GM21367 (cell line): ENCODE measurements around the gene SPART.
"Not testable (repeated sequence)": the region's sequence is repeated elsewhere in the genome, so short reads cannot be mapped to it uniquely, and the experiment has no call there.

ENCODE experiments used
- ATAC-seq: cut with Tn5 transposase; IDR thresholded peaks from one replicate; pipeline ENCODE4 v1.9.1; 2021; ENCODE audit not compliant: unreplicated experiment

The SPART gene

DNA sequence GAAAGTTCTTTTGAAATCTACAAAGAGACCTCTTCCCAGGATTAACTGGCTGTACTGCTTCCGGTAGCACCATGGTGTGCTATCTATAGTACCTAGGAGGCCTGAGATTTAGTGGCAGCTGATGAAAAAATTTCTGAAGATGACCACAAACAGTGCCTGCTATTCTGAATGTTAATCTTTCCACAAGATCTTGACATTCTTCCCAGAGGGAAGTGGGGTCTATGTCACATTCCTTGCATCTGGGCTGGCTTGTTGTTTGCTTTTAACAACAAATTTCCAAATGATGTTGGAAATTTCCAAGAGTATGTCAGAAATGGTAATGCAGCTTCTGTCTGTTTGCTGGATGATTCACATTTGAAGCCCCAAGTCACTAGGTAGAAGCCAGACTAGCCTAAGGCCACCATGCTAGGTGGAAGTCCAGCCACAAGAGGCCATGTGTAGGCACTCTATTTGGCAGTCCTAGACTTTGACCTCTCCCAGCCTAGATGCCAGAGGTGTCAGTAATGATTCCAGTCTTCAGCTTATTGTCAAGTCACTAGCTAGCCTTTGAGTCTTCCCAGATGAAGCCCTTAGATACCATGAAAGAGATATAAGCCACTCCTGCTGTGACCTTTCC is 22.1 kb downstream of the SPART start:
- ATAC-seq: no peak

DNA sequence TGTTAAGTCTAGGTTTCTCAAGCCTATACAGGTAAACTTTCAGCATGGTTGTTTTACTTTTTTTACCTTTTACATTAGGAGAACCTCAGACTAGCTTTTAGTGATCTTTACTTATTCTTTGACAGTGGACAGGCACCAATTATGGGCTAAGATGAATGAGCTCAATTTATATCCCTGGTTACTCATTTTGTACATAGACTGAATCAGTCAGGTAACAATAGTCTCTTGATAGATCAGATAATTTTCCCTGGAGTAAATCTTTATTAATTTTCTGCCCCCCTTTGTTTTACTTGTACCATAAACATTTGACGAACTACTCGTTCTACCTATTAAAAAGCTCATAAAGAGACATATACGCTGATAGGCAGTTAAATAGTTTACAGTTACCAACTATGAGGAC is 22.8 kb downstream of the SPART start:
- ATAC-seq: no peak

DNA sequence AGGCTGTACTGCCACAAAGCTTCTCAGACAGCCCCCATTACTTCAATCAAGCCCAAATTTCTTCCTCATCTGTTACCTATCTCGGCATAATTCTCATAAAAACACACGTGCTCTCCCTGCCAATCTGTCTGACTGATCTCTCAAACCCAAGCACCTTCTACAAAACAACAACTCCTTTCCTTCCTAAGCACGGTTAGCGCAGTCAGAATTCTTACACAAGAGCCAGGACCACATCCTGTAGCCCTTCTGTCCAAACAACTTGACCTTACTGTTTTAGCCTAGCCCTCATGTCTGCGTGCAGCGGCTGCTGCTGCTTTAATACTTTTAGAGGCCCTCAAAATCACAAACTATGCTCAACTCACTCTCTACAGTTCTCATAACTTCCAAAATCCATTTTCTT is 26.4 kb downstream of the SPART start:
- ATAC-seq: not testable (repeated sequence)

DNA sequence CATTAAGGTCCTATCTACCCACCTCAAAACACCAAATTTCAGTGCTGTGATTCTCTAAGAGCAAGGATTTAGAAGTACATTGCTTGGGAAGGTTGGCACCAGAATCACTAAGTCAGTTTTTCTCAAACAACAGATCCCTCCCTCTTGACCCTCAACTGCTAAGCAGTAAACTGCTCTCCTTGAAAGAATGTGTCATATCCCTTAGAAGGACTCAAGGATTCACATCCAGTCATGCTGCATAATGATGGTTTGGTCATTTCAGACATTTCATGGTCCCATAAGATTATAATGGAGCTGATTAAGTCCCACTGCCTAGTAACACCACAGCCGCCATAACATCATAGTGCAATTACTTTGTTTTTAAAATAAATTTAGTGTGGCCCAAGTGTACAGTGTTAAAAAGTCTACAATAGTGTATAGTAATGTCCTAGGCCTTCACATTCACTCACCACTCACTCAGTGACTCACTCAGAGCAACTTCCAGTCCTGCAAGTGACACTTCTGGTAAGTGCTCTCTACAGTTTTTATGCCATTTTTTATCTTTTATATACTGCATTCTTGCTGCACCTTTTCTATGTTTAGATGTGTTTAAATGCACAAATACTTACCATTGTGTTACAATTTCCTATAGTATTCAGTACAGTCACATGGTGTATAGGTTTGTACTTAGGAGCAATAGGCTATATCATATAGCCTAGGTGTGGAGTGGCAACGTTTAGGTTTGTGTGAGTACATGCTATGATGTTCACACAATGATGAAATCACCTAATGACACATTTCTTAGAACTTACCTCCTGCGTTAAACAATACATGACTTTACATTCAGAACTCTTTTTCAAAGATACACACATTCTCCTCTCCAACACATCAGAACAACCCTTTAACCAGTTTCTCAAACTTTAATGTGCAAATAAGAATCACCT is 32.9 kb downstream of the SPART start:
- no peak for ATAC-seq

DNA sequence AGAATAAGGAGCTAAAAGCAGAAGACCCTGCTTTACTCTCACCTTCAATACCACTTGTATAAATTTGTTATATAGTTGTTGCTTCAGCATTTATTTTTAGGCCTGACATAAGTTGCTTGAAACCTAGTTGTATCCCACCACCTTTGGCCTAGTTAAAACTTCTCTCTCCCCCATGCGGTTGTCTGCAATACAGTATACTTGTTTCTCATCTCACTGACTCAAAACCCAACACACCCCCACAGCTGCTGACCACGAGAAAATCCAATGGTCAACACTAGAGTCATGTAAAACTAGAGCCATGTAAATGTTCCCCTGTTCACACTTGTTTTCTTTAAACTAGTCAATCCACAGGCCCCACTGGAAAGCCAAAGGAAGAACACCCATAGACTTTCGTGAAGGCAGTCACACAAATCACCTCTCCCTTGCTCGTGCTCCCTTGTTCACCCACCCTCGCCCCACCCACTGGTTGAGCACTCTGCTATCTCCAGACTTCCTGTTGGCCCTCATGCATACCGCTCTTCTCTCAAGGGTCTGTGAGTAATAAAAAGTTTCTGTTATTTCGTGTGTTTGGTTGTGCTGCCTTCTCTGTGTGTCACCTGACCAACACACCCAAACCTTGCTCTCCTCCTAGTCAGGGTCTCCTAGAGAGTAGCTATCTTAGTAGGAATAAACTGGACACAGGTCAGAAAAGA is 35.6 kb downstream of the SPART start:
- no peak for ATAC-seq

DNA sequence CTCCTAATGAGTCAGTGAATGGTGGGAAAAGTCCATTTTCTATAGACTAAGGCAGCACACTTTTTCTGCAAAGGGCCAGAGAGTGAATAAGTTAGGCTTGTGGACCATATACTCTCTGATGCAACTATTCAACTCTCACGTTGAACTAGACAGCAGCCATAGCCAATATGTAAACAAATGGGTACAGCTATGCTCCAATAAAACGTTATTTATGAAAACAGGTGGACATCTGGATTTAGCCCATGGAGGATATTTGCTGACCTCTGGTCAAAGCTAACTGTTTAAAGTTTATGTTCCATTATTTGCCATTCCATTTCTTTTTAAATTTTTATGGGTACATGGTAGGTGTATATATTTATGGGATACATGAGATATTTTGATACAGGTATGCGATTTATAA is 43.9 kb downstream of the SPART start:
- ATAC-seq: no peak

DNA sequence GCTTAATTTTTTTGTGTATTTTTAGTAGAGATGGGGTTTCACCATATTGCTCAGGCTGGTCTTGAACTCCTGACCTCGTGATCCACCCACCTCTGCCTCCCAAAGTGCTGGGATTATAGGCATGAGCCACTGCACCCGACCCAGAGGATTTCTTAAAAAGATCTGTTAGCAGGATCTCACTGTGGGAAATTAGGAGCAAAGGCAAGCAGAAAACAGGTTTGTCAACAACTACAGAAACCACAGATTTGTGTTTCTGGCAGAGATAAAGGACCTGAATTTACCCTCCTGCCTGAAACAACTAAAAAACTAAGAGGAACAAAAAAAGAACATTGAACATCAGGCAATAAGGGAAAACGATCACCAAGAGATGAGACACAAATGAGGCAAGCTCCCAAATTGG is 46.7 kb downstream of the SPART start:
- ATAC-seq: not testable (repeated sequence)

DNA sequence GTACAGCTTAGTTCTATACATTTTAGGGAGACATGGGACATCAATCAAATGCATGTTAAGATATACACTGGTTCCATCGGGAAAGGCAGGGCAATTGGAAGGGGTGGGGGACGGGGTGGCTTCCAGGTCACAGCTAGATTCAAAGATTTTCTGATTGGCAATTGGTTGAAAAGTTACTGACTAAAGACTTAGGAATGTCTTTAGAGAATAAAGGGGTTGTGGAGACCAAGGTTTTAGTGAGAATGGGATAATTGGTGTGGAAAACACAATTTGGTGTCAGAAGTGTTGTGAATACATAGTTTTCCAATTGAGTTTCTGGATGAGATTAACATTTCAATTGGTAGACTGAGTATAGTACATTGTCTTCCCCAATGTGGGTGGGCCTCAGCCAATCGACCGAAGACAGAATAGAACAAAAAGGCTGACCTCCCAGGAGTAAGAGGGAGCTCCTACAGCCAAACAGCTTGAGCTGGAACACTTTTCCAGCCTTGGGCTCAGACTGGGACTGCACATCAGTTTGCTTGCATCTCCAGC is 47.6 kb downstream of the SPART start:
- ATAC-seq: no peak

DNA sequence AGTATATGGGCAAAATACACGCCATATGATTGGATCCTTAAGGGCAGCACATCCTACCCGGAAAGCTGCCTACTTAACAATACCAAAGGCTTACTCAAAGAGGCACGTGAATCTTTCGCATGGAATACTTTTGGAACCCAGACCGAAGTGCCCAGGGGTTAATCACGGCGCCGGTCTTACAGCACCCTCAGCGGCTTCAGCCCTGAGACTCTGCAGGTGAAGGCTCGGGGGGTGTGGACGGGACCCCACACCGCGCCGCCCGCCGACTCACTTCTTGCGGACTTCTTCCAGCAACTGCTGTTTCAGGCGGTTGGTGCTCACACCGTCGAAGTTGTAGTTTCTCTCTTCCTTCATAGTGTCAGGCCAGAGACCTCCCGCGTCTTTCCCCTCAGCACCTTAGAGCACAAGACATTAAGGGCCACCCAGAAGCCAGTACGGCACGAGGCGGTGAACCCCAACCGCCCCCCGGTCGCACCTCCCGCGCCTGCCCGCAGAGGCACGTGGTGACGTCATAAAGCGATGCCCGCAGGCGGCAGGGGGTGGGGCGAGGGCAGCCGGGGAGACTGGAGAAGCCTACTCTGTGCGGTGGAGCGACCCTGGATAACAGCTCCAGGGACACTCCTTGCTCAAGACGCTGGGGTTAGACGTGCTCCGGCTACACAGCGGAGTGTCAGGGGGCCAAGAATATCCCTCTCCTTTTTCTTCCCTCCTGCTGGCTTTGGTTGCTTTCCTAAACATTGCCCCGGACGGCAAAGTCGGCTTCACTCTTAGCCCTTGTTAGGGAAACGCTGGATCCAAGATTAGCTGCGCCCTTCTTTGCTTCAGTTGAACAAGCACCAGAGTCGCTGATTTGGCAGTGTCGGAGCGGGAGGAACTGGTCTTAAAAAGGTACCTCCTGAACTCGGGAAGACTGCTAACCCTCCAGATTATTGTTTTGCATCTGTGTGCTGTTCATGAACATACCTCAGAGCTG is 48.5 kb downstream of the SPART start, which contains the start of gene CCDC169:
TSS of gene CCDC169 (minus strand) at position 449 of the 973 bp plus-strand sequence. CDS start at position 354, 95 bp downstream.
- ATAC-seq: no peak

DNA sequence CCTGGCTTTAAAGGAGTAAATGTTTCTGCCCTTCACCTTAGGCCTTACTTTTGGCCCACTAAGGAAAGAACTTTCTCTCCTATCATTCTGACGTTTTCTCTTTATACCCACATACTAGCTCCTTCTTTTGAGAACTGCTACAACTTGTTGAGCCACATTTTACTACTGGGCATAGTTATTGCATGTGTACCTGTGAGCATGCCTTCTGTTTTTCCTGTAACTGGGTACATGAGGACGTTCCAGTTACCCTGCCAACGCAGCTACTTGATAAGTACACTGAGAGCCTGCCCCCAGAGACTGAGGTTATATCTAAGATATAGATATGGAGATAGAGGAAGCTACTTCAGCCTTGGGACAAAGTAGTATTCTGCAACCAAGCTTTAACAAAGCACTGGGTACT is 52.1 kb downstream of the SPART start:
- ATAC-seq: no peak

DNA sequence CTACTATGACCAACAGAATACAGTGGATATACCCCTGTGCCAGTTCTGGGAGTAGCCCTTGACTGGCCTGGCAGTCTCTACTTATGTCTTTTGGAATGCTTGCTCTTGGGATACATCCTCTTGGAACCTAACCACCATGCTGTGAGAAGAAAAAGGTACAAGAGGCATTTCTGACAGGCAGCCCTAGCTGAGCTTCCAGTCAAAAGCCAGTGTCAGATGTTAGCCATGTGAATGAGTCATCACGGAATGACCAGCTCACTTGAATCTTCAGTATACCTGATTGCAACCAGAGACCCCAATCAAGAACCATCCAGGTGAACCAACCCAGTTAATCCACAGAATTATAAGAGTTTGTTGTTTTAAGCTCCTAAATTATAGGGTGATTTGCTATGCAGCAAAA is 52.7 kb downstream of the SPART start:
- ATAC-seq: no peak

DNA sequence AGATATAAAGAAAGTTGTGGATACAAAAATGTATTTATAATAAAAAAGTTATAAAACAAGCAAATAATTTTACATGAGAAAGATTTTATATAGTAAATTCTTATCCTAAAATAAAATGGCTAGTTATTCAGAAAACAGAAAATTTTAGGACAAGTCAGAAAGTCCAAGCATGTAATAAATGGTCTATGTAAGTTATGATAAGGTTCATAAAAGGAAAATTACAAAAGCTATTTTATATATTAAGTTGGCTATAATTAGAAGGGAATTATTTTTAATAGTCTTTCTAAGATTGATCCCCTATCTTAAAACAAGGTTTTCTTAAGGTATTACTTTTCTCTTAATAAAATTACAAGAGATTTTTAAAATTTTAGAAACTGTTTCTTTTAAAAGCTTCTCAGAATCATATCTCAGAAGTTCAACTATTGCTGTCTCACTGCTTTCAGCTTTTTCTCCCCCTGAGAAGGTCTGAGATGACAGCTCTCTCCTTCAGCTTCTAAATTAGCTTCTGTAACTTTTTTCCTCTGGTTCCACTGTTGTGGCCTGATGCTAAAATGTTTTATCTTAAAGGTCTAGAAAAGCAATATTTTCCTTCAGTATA is 57.3 kb downstream of the SPART start:
- no peak for ATAC-seq

DNA sequence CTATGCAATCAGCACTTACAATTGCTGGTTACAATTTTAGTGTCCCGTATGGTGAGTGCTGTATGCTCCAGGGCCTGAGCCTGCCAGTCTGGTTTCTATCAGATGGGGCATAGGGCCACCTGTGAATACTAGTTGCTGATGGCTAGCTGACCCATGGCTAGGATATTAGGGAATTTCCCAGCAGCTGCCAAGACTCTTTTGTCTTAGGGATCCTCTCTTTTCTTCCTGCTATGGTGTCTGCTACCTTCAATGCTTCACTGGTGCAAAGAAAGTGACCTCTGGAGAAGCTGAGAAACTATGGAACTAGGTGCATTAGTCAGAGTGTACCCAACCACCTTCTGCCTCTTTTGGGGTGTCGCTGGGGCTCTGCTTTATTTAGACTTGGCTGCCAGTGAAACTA is 60.2 kb downstream of the SPART start:
- no peak for ATAC-seq

DNA sequence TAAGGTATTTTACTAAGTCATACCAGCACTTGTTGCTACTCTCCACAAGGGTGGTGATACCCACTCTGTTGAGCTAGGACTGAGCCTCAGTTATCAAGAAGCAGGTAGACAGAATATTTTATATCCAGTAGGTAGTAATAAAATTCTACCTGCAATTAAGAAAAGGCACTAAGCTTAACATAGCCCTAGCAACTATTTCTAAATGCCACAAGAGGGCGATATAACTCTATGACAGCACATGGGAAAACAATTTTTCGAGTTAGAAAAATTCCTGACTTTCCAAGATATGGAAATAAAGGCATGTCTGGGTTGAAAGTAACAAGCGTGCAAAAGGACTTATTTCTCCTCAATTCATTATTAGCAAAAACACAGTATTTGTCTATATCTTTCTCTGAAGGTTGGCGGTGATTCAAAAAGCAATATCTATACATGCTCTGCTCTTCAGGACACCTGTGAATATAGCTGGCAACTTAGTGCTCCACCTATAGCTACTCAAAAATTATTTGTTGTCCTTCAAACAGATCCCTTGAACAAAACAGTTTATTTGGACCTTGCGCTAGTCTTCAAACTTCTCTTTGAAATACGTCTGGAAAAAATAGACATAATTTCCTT is 63.3 kb downstream of the SPART start:
- no peak for ATAC-seq

DNA sequence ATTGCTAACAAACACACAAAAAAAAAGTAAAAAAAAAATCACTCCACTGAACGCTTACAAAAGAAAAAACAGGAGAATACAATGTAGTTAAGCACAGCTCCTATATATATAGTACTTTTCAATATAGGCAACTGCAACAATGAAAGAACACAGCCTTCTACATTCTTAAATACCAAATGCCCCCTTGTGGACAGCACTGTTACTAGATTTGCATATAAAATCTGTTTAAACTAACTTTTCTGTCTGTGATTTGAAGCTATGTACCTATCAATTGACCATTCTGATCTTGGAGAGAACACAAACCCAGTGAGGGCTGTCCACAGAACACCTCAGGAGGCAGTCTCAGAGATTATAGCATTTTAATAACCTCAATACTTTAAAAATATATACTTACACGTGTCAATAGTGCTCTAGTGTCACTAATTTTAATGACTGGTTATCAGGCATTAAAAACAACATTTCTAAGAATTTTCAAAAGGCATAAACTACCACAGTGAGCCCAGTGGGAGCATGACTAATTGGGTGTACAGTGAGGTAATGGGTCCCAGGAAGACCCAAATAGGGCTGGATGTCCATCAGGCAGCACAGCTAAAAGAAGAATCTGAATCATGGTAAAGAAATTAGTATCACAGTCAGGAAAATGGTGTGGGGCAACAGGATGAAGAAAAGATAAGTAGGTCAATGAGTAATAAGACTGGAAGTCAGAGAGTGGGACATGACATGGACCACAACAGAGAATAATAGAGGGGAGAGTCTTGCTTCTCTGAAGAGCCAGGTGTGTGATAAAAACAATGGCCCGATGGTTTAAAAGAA is 70.8 kb downstream of the SPART start:
- no peak for ATAC-seq

DNA sequence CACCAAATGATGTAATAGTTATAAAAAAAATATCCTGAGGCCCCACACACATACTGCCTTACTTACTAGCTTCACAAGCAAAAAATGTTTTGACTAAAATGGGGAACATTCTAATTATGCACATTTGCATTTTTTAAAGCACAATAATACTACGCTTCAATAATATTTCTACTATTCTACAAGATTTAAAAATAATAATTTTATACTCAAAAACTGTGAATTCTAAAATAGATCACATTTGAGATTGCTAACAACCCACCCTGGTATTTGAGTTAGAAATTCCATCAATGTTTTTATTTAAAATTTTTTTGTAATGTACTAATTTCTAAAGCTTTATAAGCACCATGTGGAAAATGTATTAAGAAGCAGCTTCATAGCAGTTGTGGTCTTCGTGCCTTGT is 72.8 kb downstream of the SPART start:
- no peak for ATAC-seq

DNA sequence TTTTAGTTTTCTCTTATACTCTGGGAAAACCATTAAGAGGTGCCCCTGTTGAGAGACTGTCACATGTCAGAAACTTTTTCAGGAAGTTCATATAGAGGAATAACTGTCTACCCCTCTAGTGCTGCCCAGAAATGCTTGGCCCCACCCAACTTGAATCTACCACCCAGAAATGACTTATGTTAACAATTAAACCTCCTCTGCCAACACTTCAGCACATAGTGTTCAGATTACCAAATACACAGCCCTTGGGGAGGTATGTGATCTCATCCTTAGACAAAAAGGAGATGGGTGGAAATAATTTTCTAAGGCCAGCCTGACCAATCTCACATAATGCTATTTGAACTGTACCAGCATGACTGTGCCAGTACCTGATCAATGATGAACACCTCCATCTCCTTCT is 84.2 kb downstream of the SPART start:
- ATAC-seq: no peak

DNA sequence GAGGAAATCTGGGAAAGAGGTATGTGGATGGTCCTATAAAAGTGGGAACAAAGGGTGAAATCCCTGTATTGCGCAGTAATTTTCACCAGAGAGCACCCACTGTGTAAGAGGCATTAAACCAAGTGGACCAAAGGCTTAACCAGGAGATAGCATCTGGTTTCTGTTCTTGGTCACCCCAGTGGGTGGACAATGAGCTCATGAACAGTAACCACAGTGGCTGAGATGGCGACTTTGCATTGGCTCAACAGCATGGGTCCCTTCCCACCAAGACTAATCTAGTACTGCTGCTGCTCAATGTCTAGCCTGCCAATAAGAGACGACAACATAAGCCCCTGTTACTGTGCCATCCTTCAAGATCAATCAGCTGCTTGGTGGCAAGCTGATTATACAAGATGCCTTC is 85.2 kb downstream of the SPART start:
- ATAC-seq: no peak
